Gastroesophageal sphincter (tissue), 3 donors: Measurements from ENCODE around the gene DTX4.

Source experiments
- EP300 ChIP-seq: sonication (generic); formaldehyde crosslinking; IDR thresholded peaks from one replicate; pipeline ENCODE4 v1.6.1; 2017; ENCODE audit warnings: antibody characterized with exemption, mild to moderate bottlenecking
- POLR2A ChIP-seq, 2 donors: fragments of 450-650 bp; IDR thresholded peaks; one replicate each; pipeline ENCODE4 v1.6.1; 2017; ENCODE audit warnings: antibody characterized with exemption in 2 of 2, mild to moderate bottlenecking in 2 of 2, moderate library complexity in 1 of 2
- POLR2AphosphoS5 ChIP-seq: sonication (generic); formaldehyde crosslinking; IDR thresholded peaks from one replicate; pipeline ENCODE4 v1.6.1; 2017; ENCODE audit warnings: antibody characterized with exemption
- TF ChIP-seq, protein P1 (sequence below), 4 experiments: fragments of 200-600 bp in 2 of 4; fragments of 450-650 bp in 2 of 4; sonication (generic) in 1 of 4; IDR thresholded peaks; one replicate each; pipeline ENCODE4 v1.5.1; 2017 to 2019; ENCODE audit warnings: antibody characterized with exemption in 4 of 4, mild to moderate bottlenecking in 2 of 4, moderate library complexity in 2 of 4

DNA sequence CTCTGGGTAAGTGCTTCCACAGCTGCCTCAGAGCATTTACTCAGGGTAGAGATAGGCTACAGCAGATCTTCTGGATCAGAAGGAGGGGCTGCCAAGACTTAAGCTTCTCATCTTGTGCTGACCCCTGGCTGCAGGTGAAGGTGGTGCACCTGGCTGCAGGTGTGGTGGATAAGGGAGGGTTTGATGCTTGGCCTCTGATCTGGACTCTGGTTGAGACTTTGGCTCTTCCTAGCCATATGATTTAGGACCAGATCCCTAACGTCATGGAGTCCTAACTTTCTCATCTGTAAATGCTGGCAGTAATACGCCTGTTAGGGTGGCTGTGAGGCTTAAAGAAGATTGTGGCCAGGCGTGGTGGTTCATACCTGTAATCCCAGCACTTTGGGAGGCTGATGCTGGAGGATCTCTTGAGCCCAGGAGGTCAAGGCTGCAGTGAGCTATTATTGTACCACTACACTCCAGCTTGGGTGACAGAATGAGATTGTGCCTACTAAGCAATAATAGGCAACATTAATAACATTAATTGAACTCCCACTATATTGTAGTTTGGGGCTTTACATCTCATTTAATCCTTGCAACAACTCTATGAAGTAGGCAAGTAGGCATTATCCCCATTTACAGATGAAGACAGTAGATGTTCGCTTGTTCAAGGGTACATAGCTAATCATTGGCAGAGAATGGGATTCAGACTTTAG is 10.7 kb downstream of the DTX4 start:
- TF ChIP-seq, protein P1, sequence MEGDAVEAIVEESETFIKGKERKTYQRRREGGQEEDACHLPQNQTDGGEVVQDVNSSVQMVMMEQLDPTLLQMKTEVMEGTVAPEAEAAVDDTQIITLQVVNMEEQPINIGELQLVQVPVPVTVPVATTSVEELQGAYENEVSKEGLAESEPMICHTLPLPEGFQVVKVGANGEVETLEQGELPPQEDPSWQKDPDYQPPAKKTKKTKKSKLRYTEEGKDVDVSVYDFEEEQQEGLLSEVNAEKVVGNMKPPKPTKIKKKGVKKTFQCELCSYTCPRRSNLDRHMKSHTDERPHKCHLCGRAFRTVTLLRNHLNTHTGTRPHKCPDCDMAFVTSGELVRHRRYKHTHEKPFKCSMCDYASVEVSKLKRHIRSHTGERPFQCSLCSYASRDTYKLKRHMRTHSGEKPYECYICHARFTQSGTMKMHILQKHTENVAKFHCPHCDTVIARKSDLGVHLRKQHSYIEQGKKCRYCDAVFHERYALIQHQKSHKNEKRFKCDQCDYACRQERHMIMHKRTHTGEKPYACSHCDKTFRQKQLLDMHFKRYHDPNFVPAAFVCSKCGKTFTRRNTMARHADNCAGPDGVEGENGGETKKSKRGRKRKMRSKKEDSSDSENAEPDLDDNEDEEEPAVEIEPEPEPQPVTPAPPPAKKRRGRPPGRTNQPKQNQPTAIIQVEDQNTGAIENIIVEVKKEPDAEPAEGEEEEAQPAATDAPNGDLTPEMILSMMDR (IDR thresholded peaks at IDR 0.05) = no peak
- TF ChIP-seq POLR2A (IDR thresholded peaks at IDR 0.05) (no peak), POLR2AphosphoS5 (no peak), EP300 (no peak)
